ENCODE data around the gene MRPL48.

DNA sequence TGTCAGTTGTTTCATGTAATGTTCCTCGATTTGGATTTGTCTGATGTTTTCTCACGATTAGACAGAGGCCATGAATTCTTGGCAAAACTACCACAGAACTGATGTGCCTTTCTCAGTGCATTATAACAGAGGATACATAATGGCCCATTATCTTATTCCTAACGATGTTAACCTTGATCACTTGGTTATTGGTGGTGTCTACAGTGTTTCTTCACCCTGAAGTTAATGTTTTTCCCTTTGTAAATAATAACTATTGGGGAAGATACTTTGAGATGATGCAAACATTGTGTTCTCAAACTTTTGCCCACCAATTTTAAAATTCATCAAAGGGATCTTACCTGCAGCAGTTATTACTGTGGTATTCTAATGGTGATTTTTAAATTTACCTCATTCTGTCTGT, 39.9 kb upstream of the MRPL48 start:
- TF ChIP-seq, protein P1, sequence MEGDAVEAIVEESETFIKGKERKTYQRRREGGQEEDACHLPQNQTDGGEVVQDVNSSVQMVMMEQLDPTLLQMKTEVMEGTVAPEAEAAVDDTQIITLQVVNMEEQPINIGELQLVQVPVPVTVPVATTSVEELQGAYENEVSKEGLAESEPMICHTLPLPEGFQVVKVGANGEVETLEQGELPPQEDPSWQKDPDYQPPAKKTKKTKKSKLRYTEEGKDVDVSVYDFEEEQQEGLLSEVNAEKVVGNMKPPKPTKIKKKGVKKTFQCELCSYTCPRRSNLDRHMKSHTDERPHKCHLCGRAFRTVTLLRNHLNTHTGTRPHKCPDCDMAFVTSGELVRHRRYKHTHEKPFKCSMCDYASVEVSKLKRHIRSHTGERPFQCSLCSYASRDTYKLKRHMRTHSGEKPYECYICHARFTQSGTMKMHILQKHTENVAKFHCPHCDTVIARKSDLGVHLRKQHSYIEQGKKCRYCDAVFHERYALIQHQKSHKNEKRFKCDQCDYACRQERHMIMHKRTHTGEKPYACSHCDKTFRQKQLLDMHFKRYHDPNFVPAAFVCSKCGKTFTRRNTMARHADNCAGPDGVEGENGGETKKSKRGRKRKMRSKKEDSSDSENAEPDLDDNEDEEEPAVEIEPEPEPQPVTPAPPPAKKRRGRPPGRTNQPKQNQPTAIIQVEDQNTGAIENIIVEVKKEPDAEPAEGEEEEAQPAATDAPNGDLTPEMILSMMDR (IDR thresholded peaks at IDR 0.05): no peak
- TF ChIP-seq POLR2AphosphoS5 (IDR thresholded peaks at IDR 0.05): no peak
